Fibroblast of pulmonary artery (primary cell): ENCODE measurements around the gene AP5S1.

ENCODE experiments used
- DNase-seq: peaks from one replicate; pipeline ENCODE4 v3.0.0-alpha.2; 2010; ENCODE audit warnings: low read depth
- H3K4me3 ChIP-seq: replicated peaks from 2 replicates; pipeline ENCODE4 v1.5.1; 2011; ENCODE audit warnings: low read depth, mild to moderate bottlenecking, control low read depth, low read length, moderate library complexity
- TF ChIP-seq, protein P1 (sequence below): IDR thresholded peaks from 2 replicates; pipeline ENCODE4 v1.5.1; 2011; ENCODE audit warnings: mild to moderate bottlenecking, control low read depth, low read length, inconsistent platforms; ENCODE audit errors: missing control alignments

AP5S1 gene

GRCh38 chr20:3861191-3861590 lies 40.8 kb downstream of the AP5S1 start:
- H3K4me3 ChIP-seq, result no peak overlapping the region
- TF ChIP-seq, protein P1, sequence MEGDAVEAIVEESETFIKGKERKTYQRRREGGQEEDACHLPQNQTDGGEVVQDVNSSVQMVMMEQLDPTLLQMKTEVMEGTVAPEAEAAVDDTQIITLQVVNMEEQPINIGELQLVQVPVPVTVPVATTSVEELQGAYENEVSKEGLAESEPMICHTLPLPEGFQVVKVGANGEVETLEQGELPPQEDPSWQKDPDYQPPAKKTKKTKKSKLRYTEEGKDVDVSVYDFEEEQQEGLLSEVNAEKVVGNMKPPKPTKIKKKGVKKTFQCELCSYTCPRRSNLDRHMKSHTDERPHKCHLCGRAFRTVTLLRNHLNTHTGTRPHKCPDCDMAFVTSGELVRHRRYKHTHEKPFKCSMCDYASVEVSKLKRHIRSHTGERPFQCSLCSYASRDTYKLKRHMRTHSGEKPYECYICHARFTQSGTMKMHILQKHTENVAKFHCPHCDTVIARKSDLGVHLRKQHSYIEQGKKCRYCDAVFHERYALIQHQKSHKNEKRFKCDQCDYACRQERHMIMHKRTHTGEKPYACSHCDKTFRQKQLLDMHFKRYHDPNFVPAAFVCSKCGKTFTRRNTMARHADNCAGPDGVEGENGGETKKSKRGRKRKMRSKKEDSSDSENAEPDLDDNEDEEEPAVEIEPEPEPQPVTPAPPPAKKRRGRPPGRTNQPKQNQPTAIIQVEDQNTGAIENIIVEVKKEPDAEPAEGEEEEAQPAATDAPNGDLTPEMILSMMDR, result no peak
- no peak for DNase-seq

- H3K4me3 ChIP-seq, result no peak overlapping the region
- TF ChIP-seq, protein P1, result no peak
- no peak for DNase-seq
Measured at GRCh38 chr20:3862333-3862732, 42.0 kb downstream of the AP5S1 start.

DNA sequence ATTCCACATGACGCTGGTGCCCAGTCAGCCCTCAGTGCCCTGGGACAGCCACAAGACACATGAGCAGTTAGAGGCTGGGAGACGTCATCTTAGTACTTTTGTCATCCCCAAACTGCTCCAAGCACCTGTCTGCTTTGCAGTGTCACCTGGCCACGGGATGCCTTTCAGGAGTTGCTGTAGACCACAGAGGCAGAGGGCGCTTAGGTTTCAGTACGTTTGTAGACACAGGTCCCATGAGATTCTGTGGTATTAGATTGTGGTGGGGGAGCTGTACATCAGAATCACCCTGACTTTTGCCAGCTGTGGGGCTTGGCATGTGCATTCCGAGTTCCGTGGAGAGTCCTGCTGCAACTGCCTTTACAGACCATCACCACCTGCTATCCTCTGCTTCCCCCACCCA lies 43.0 kb downstream of the AP5S1 start:
- H3K4me3 ChIP-seq, result no peak overlapping the region
- no peak for DNase-seq
- TF ChIP-seq, protein P1, result no peak

GRCh38 chr20:3864518-3864917 lies 44.2 kb downstream of the AP5S1 start:
- H3K4me3 ChIP-seq, result no peak overlapping the region
- TF ChIP-seq, protein P1, result no peak

GRCh38 chr20:3865152-3865886 lies 45.0 kb downstream of the AP5S1 start:
- H3K4me3 ChIP-seq, result no peak overlapping the region
- TF ChIP-seq, protein P1, result no peak
- DNase-seq, result no peak

More at GRCh38 chr20:3864518-3864917, 44.2 kb downstream of the AP5S1 start:
- DNase-seq, result no peak

GRCh38 chr20:3865887-3866407 lies 45.6 kb downstream of the AP5S1 start:
- TF ChIP-seq, protein P1, result no peak
- H3K4me3 ChIP-seq, result no peak overlapping the region
- no peak for DNase-seq

- TF ChIP-seq, protein P1, result no peak
- no peak overlapping the region for H3K4me3 ChIP-seq
- DNase-seq, result no peak
Measured at GRCh38 chr20:3866464-3866863, 46.1 kb downstream of the AP5S1 start.
